ENCODE measurements around the gene MGAT1.

MGAT1 gene

GRCh38 chr5:180802325-180803180, at the start of gene MGAT1:
MGAT1 (minus strand) TSS chr5:180802806; CDS start chr5:180792971, 9,835 bp downstream.
- Histone ChIP-seq H3K36me3 (ENCODE audit: control insufficient read depth, low read depth, low read length) (peaks cover 3% of the 10 kb centered on the region), H3K9ac (ENCODE audit: low read length) (peak within 1 kb of the TSS; percentile 78), H3K27ac (ENCODE audit: low read length) (no peak within 1 kb of the TSS), H3K9me3 (ENCODE audit: control insufficient read depth, low read depth, low read length) (no peaks in the 10 kb centered on the region), H3K4me1 (ENCODE audit: control insufficient read depth, low read depth, low read length) (peaks cover 19% of the 10 kb centered on the region), H3K27me3 (ENCODE audit: control insufficient read depth, insufficient read depth, low read length) (no peaks in the 10 kb centered on the region), H3K4me3 (ENCODE audit: low read length) (peak within 1 kb of the TSS; percentile 79)

- Histone ChIP-seq H3K9ac (ENCODE audit: low read length) (no peak overlapping the region), H3K4me1 (ENCODE audit: control insufficient read depth, low read depth, low read length) (no peaks in the 10 kb centered on the region), H3K27ac (ENCODE audit: low read length) (no peak overlapping the region), H3K9me3 (ENCODE audit: control insufficient read depth, low read depth, low read length) (peaks cover 41% of the 10 kb centered on the region), H3K27me3 (ENCODE audit: control insufficient read depth, insufficient read depth, low read length) (no peaks in the 10 kb centered on the region), H3K36me3 (ENCODE audit: control insufficient read depth, low read depth, low read length) (peaks cover 48% of the 10 kb centered on the region), H3K4me3 (ENCODE audit: low read length) (no peak overlapping the region)
Observed at GRCh38 chr5:180850434-180851078, 48.0 kb upstream of the MGAT1 start.

GRCh38 chr5:180849827-180850226, 47.2 kb upstream of the MGAT1 start:
- Histone ChIP-seq H3K9ac (ENCODE audit: low read length) (no peak overlapping the region), H3K4me1 (ENCODE audit: control insufficient read depth, low read depth, low read length) (no peaks in the 10 kb centered on the region), H3K9me3 (ENCODE audit: control insufficient read depth, low read depth, low read length) (peaks cover 41% of the 10 kb centered on the region), H3K4me3 (ENCODE audit: low read length) (no peak overlapping the region), H3K27me3 (ENCODE audit: control insufficient read depth, insufficient read depth, low read length) (no peaks in the 10 kb centered on the region), H3K27ac (ENCODE audit: low read length) (no peak overlapping the region), H3K36me3 (ENCODE audit: control insufficient read depth, low read depth, low read length) (peaks cover 43% of the 10 kb centered on the region)

- Histone ChIP-seq H3K4me1 (ENCODE audit: control insufficient read depth, low read depth, low read length) (no peaks in the 10 kb centered on the region), H3K36me3 (ENCODE audit: control insufficient read depth, low read depth, low read length) (peaks cover 40% of the 10 kb centered on the region), H3K4me3 (ENCODE audit: low read length) (no peak overlapping the region), H3K9ac (ENCODE audit: low read length) (no peak overlapping the region), H3K27ac (ENCODE audit: low read length) (no peak overlapping the region), H3K9me3 (ENCODE audit: control insufficient read depth, low read depth, low read length) (peaks cover 41% of the 10 kb centered on the region), H3K27me3 (ENCODE audit: control insufficient read depth, insufficient read depth, low read length) (no peaks in the 10 kb centered on the region)
Observed at GRCh38 chr5:180848878-180849277, 46.3 kb upstream of the MGAT1 start.

- no peak overlapping the region for H3K9ac ChIP-seq (ENCODE audit: low read length)
- H3K27ac ChIP-seq (ENCODE audit: low read length): no peak overlapping the region
- peaks cover 40% of the 10 kb centered on the region for H3K36me3 ChIP-seq (ENCODE audit: control insufficient read depth, low read depth, low read length)
- no peaks in the 10 kb centered on the region for H3K4me1 ChIP-seq (ENCODE audit: control insufficient read depth, low read depth, low read length)
- H3K4me3 ChIP-seq (ENCODE audit: low read length): no peak overlapping the region
- H3K27me3 ChIP-seq (ENCODE audit: control insufficient read depth, insufficient read depth, low read length): no peaks in the 10 kb centered on the region
- peaks cover 41% of the 10 kb centered on the region for H3K9me3 ChIP-seq (ENCODE audit: control insufficient read depth, low read depth, low read length)
Observed at GRCh38 chr5:180848265-180848664, 45.7 kb upstream of the MGAT1 start.

GRCh38 chr5:180847026-180847425, 44.4 kb upstream of the MGAT1 start:
- Histone ChIP-seq H3K4me1 (ENCODE audit: control insufficient read depth, low read depth, low read length) (no peaks in the 10 kb centered on the region), H3K9me3 (ENCODE audit: control insufficient read depth, low read depth, low read length) (peaks cover 41% of the 10 kb centered on the region), H3K4me3 (ENCODE audit: low read length) (no peak overlapping the region), H3K27me3 (ENCODE audit: control insufficient read depth, insufficient read depth, low read length) (no peaks in the 10 kb centered on the region), H3K36me3 (ENCODE audit: control insufficient read depth, low read depth, low read length) (peaks cover 40% of the 10 kb centered on the region), H3K9ac (ENCODE audit: low read length) (no peak overlapping the region), H3K27ac (ENCODE audit: low read length) (no peak overlapping the region)

GRCh38 chr5:180844858-180845257, 42.3 kb upstream of the MGAT1 start:
- no peak overlapping the region for H3K27ac ChIP-seq (ENCODE audit: low read length)
- H3K4me3 ChIP-seq (ENCODE audit: low read length): no peak overlapping the region
- no peaks in the 10 kb centered on the region for H3K4me1 ChIP-seq (ENCODE audit: control insufficient read depth, low read depth, low read length)
- no peaks in the 10 kb centered on the region for H3K27me3 ChIP-seq (ENCODE audit: control insufficient read depth, insufficient read depth, low read length)
- H3K36me3 ChIP-seq (ENCODE audit: control insufficient read depth, low read depth, low read length): peaks cover 22% of the 10 kb centered on the region
- H3K9me3 ChIP-seq (ENCODE audit: control insufficient read depth, low read depth, low read length): peaks cover 22% of the 10 kb centered on the region
- H3K9ac ChIP-seq (ENCODE audit: low read length): no peak overlapping the region

- no peak overlapping the region for H3K27ac ChIP-seq (ENCODE audit: low read length)
Observed at GRCh38 chr5:180844432-180844831, 41.8 kb upstream of the MGAT1 start.

GRCh38 chr5:180839935-180840334, 37.3 kb upstream of the MGAT1 start:
- H3K9ac ChIP-seq (ENCODE audit: low read length): no peak overlapping the region
- H3K9me3 ChIP-seq (ENCODE audit: control insufficient read depth, low read depth, low read length): no peaks in the 10 kb centered on the region
- no peaks in the 10 kb centered on the region for H3K36me3 ChIP-seq (ENCODE audit: control insufficient read depth, low read depth, low read length)
- no peaks in the 10 kb centered on the region for H3K4me1 ChIP-seq (ENCODE audit: control insufficient read depth, low read depth, low read length)
- H3K27me3 ChIP-seq (ENCODE audit: control insufficient read depth, insufficient read depth, low read length): no peaks in the 10 kb centered on the region
- no peak overlapping the region for H3K27ac ChIP-seq (ENCODE audit: low read length)
- H3K4me3 ChIP-seq (ENCODE audit: low read length): no peak overlapping the region

More at GRCh38 chr5:180844432-180844831, 41.8 kb upstream of the MGAT1 start:
- H3K27me3 ChIP-seq (ENCODE audit: control insufficient read depth, insufficient read depth, low read length): no peaks in the 10 kb centered on the region
- H3K4me3 ChIP-seq (ENCODE audit: low read length): no peak overlapping the region
- H3K9ac ChIP-seq (ENCODE audit: low read length): no peak overlapping the region
- peaks cover 17% of the 10 kb centered on the region for H3K36me3 ChIP-seq (ENCODE audit: control insufficient read depth, low read depth, low read length)
- no peaks in the 10 kb centered on the region for H3K4me1 ChIP-seq (ENCODE audit: control insufficient read depth, low read depth, low read length)
- peaks cover 18% of the 10 kb centered on the region for H3K9me3 ChIP-seq (ENCODE audit: control insufficient read depth, low read depth, low read length)

- Histone ChIP-seq H3K4me1 (ENCODE audit: control insufficient read depth, low read depth, low read length) (no peaks in the 10 kb centered on the region), H3K27me3 (ENCODE audit: control insufficient read depth, insufficient read depth, low read length) (no peaks in the 10 kb centered on the region), H3K9ac (ENCODE audit: low read length) (no peak overlapping the region), H3K9me3 (ENCODE audit: control insufficient read depth, low read depth, low read length) (no peaks in the 10 kb centered on the region), H3K27ac (ENCODE audit: low read length) (no peak overlapping the region), H3K36me3 (ENCODE audit: control insufficient read depth, low read depth, low read length) (no peaks in the 10 kb centered on the region), H3K4me3 (ENCODE audit: low read length) (no peak overlapping the region)
Observed at GRCh38 chr5:180839227-180839626, 36.6 kb upstream of the MGAT1 start.

- H3K27ac ChIP-seq (ENCODE audit: low read length): no peak overlapping the region
- no peaks in the 10 kb centered on the region for H3K9me3 ChIP-seq (ENCODE audit: control insufficient read depth, low read depth, low read length)
- no peak overlapping the region for H3K4me3 ChIP-seq (ENCODE audit: low read length)
- H3K9ac ChIP-seq (ENCODE audit: low read length): no peak overlapping the region
- H3K27me3 ChIP-seq (ENCODE audit: control insufficient read depth, insufficient read depth, low read length): peaks cover 4% of the 10 kb centered on the region
- no peaks in the 10 kb centered on the region for H3K36me3 ChIP-seq (ENCODE audit: control insufficient read depth, low read depth, low read length)
- H3K4me1 ChIP-seq (ENCODE audit: control insufficient read depth, low read depth, low read length): no peaks in the 10 kb centered on the region
Observed at GRCh38 chr5:180837478-180837877, 34.9 kb upstream of the MGAT1 start.
